ENCODE results near the gene STARD3. TPM values are rescaled to one million over a fixed set of nuclear protein-coding genes. Genes with fewer than 3 reads are reported as not detected.
A peak's percentile ranks its signal among the peaks of the same experiment; 100 is the strongest.

The STARD3 gene
- total RNA-seq, 1 donor from 2014 or later = 58.2 TPM

DNA sequence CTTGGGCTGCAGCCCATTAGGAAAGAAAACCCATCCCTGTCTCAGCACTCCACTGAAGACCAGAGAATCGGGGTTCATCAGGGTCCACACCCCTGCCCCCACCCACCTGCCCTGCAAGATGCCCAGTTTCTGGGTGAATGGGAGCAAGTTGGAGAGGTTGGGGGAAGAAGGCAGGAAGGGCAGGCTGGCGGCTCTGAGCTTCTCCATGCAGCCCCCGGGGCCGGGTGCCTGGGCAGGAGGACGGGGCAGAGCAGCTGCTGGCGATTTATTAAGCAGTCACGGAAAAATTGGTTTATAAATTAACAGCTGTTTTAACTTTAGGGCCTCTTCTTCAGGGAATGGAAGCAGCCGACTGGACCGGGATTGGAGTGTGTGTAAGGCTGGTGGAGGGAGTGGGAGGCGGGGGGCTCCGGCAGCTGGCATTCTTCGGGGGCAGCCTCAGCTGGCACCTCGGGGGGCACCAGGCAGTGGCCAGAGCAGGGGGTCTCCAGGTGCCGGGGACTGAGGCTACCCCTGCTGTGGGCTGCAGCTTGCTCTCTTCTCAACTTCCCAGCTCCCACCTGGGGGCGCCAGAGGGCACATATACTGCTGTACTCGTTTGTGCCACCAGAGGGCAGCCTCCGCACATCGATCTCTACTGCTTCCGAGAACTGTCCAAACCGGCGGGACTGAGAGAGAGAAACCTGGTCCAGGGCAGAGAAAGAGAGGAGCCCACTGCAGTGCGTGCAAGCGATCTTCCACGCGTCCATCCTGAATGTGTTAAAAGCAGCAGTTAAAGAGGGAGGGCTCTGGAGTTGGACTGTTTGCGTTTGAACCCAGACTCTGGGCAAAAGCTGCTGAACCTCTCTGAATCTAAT, 15.2 kb upstream of the STARD3 start:
- intact Hi-C loops (cut with micrococcal nuclease) = loop anchor here (1.0 to 10.0 kb wide), 11 partner anchors 15 to 456 kb away; partner anchors contain the start of genes IKZF3, MIEN1, PNMT and PSMD3
- CTCF ChIA-PET = interaction anchor here (0.5 to 6.1 kb wide), 54 partner anchors 9 to 552 kb away, joined by 3 to 124 read pairs (median 4); partner anchors contain the start of genes CSF3, IKZF3, MIEN1 and NEUROD2
- peak; percentile 77 for ATAC-seq (ENCODE audit: low read depth)
- Mint-ChIP-seq H3K9me3 (no peaks in the 10 kb centered on the region), H3K4me3 (peak overlapping the region; percentile 70), H3K4me1 (peaks cover 26% of the 10 kb centered on the region), H3K36me3 (ENCODE audit: low read depth) (no peaks in the 10 kb centered on the region), H3K27ac (peak overlapping the region; percentile 60), H3K27me3 (peaks cover 16% of the 10 kb centered on the region)
- peak; percentile 92 for DNase-seq
- POLR2A ChIA-PET = interaction anchor here (0.6 to 3.5 kb wide), 11 partner anchors 66 to 359 kb away, joined by 3 to 17 read pairs (median 7); partner anchors contain the start of genes MIEN1, PGAP3 and PSMD3
- TF ChIP-seq, protein P1, sequence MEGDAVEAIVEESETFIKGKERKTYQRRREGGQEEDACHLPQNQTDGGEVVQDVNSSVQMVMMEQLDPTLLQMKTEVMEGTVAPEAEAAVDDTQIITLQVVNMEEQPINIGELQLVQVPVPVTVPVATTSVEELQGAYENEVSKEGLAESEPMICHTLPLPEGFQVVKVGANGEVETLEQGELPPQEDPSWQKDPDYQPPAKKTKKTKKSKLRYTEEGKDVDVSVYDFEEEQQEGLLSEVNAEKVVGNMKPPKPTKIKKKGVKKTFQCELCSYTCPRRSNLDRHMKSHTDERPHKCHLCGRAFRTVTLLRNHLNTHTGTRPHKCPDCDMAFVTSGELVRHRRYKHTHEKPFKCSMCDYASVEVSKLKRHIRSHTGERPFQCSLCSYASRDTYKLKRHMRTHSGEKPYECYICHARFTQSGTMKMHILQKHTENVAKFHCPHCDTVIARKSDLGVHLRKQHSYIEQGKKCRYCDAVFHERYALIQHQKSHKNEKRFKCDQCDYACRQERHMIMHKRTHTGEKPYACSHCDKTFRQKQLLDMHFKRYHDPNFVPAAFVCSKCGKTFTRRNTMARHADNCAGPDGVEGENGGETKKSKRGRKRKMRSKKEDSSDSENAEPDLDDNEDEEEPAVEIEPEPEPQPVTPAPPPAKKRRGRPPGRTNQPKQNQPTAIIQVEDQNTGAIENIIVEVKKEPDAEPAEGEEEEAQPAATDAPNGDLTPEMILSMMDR (IDR thresholded peaks at IDR 0.05) = peak; percentile 97

DNA sequence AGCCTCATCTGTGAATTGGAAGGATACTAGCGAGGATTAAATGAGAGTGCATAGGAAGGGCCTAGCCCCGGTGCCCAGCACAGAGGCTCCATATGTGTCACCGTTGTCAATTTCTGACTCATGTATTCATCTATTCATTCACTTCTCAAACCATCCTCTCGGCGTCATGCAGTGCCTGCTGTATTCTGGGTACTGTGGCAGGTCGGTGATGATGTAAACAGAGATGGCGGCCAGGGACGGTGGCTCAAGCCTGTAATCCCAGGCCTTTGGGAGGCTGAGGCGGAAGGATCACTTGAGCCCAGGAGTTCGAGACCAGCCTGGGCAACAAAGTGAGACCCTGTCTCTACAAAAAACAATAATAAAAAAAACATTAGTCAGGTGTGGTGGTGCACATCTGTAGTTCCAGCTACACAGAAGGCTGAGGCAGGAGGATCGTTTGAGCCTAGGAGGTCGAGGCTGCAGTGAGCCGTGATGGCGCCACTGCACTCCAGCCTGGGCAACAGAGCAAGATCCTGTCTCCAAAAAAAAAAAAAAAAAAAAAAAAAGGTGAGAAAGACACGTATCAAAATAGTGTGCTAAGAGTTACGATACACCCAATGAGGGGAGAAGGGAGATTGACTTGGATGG, 14.5 kb upstream of the STARD3 start:
- peak overlapping the region; percentile 60 for H3K27ac Mint-ChIP-seq
- intact Hi-C loops (cut with micrococcal nuclease) = loop anchor here (1.0 to 10.0 kb wide), 13 partner anchors 14 to 455 kb away; partner anchors contain the start of genes IKZF3, MIEN1, PNMT and PSMD3
- H3K4me3 Mint-ChIP-seq = peak overlapping the region; percentile 70
- DNase-seq = no peak
- no peaks in the 10 kb centered on the region for H3K9me3 Mint-ChIP-seq
- peaks cover 18% of the 10 kb centered on the region for H3K27me3 Mint-ChIP-seq
- no peaks in the 10 kb centered on the region for H3K36me3 Mint-ChIP-seq (ENCODE audit: low read depth)
- TF ChIP-seq, protein P1 (IDR thresholded peaks at IDR 0.05) = no peak
- peak; percentile 26 for ATAC-seq (ENCODE audit: low read depth)
- CTCF ChIA-PET = interaction anchor here (0.7 to 6.1 kb wide), 36 partner anchors 9 to 415 kb away, joined by 3 to 124 read pairs (median 5); partner anchors contain the start of genes IKZF3, MIEN1, NEUROD2 and PSMD3
- peaks cover 28% of the 10 kb centered on the region for H3K4me1 Mint-ChIP-seq
- POLR2A ChIA-PET = interaction anchor here (0.6 to 3.5 kb wide), 12 partner anchors 71 to 358 kb away, joined by 3 to 17 read pairs (median 8); partner anchors contain the start of genes MIEN1 and PSMD3

- no peaks in the 10 kb centered on the region for H3K36me3 Mint-ChIP-seq (ENCODE audit: low read depth)
- peaks cover 28% of the 10 kb centered on the region for H3K4me1 Mint-ChIP-seq
- POLR2A ChIA-PET = interaction anchor here (0.7 to 3.5 kb wide), 8 partner anchors 72 to 357 kb away, joined by 3 to 17 read pairs (median 8); partner anchors contain the start of genes MIEN1 and PSMD3
- no peak overlapping the region for H3K4me3 Mint-ChIP-seq
- CTCF ChIA-PET = interaction anchor here (0.6 to 6.1 kb wide), 36 partner anchors 9 to 463 kb away, joined by 3 to 124 read pairs (median 4); partner anchors contain the start of genes IKZF3, MIEN1, PSMD3 and STARD3
- DNase-seq (peak; percentile 89), ATAC-seq (ENCODE audit: low read depth) (peak; percentile 77)
- no peaks in the 10 kb centered on the region for H3K9me3 Mint-ChIP-seq
- H3K27me3 Mint-ChIP-seq = peaks cover 22% of the 10 kb centered on the region
- no peak overlapping the region for H3K27ac Mint-ChIP-seq
- TF ChIP-seq, protein P1 (IDR thresholded peaks at IDR 0.05) = no peak
- intact Hi-C loops (cut with micrococcal nuclease) = loop anchor here (1.0 to 10.0 kb wide), 5 partner anchors 13 to 454 kb away; partner anchors contain the start of genes RPL19 and STARD3
Measured at GRCh38 chr17:39623356-39623950, 13.5 kb upstream of the STARD3 start.

GRCh38 chr17:39624313-39624712, 12.6 kb upstream of the STARD3 start:
- ChIA-PET POLR2A (no interaction called here), CTCF (interaction anchor here (1.2 to 6.1 kb wide), 6 partner anchors 10 to 107 kb away, joined by 3 to 124 read pairs (median 16); partner anchors contain the start of gene MIEN1)
- Mint-ChIP-seq H3K4me1 (peaks cover 26% of the 10 kb centered on the region), H3K9me3 (no peaks in the 10 kb centered on the region), H3K27ac (no peak overlapping the region), H3K36me3 (ENCODE audit: low read depth) (no peaks in the 10 kb centered on the region), H3K27me3 (peaks cover 25% of the 10 kb centered on the region), H3K4me3 (no peak overlapping the region)
- ATAC-seq (ENCODE audit: low read depth) = no peak
- intact Hi-C loops (cut with micrococcal nuclease) = loop anchor here (5.0 to 10.0 kb wide), 2 partner anchors 420 to 453 kb away; partner anchors contain the start of gene RPL19
- TF ChIP-seq, protein P1 (IDR thresholded peaks at IDR 0.05) = no peak
- DNase-seq = no peak

Data from activated B cell treated with CpG ODN at 0.5 μM for 24 hours (primary cell).